DMS153 treated with DMSO at 0.1 percent for 48 hours (cell line): Measurements from ENCODE around the gene TMEM80.

Experiments used
- DNase-seq: peaks from one replicate; lab custom pipeline; 2025; ENCODE audit not compliant: unreplicated experiment; lab: John Stamatoyannopoulos, UW

TMEM80 gene

DNA sequence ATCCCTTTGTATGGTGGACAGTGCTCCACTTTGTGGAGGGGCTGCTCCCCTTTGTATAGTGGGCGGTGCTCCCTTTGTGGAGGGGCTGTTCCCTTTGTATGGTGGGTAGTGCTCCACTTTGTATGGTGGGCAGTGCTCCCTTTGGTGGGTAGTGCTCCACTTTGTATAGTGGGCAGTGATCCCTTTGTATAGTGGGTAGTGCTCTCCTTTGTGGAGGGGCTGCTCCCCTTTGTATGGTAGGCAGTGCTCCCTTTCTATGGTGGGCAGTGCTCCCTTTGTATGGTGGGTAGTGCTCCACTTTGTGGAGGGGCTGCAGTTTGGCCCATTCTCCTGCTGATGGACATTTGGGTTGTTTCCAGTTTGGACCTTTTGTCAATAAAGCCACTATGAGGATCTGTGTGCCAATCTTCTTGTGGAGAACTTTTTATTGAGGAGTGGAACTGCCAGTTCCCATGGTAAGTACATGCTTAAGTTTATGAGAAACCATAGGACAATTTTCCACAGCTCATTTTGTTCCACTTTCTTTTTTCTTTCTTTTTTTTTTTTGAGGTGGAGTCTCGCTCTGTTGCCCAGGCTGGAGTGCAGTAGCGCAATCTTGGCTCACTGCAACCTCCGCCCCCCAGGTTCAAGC lies 47.1 kb downstream of the TMEM80 start:
- DNase-seq, result no peak

- DNase-seq, result no peak
These were observed 49.8 kb downstream of the TMEM80 start for GRCh38 chr11:745428-745827.

DNA sequence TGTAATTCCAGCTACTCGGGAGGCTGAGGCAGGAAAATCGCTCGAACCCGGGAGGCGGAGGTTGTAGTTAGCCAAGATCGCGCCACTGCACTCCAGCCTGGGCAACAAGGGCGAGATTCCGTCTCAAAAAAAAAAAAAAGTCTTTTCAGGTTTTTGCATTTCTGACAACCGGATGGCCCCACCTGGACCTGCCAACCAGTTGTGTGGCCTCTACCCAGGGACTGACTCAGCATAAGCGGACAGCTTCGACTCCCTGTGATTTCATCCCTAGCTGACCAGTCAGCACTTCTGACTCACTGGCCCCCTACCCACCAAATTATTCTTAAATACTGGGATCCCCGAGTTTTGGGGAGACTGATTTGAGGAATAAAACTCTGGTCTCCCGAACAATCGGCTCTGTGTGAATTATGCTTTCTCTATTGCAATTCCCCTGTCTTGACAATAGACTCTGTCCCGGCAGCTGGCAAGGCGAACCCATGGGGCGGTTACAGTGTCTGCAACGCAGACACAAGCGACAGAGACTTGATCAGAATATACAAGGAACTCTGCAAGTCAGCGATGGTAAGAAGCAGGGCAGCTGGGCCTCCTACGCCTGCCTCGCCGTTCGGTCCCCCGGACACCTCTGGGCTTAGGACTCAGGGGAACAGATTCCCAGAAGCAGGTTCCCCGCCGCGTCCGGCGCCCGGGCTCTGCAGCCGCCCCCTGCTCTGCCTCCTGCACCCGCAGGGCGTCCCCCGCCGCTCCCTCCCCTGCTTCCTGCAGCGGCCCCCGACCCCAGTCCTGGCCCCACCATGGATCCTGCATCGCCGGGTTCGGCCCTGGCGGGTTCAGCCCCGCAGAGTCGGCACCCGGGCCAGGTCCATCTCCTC lies 50.9 kb downstream of the TMEM80 start:
- no peak for DNase-seq

DNA sequence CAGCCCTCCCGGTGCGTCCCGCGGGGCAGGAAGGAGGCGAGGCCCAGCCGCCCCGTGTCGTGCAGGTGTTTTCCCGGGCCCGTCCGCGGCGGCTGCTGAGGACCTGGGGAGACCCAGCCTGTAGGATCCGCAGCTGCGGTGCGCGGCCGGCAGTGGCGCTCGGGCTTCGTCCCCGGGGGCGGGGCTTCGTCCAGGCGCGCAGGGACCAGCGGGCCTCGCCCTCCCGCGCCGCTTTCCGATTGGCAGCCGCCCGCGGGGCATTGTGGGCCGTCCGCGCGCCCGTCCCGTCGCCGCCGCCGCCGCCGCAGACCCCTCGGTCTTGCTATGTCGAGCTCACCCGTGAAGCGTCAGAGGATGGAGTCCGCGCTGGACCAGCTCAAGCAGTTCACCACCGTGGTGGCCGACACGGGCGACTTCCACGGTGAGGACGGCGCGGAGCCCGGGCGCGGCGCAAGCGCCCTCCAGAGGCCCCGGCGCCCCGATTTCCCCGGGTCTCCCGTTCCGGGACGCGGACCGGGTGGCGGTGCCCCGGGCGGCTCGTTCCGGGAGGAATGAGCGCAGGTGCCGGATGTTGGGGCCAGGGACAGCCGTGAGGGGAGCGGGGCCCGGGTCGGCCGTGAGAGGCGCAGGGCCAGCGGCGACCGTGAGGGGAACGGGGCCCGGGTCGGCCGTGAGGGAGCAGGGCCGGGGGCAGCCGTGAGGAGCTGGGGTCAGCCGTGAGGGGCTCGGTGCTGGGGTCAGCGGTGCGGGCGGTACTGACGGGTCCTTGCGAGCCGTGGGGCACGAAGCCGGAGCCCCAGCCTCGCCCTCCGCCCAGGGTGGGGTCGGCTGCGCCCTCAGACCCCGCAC lies 51.8 kb downstream of the TMEM80 start, which contains the start of gene TALDO1:
Gene TALDO1, plus strand, starts transcription at position 307 of the 849 bp plus-strand sequence. Its CDS starts 18 bp downstream, at position 325.
- DNase-seq, result peak; percentile 80

GRCh38 chr11:748007-748359 lies 52.4 kb downstream of the TMEM80 start:
- no peak for DNase-seq

- DNase-seq, result no peak
These were observed 54.1 kb downstream of the TMEM80 start for GRCh38 chr11:749731-750130.
